IPS DF 6.9 (cell line): ENCODE results near the gene BTK.

Experiments
- DNase-seq: peaks from one replicate; pipeline ENCODE4 v3.0.0-alpha.2; 2013; ENCODE audit warnings: low read depth, low spot score
- H3K27ac ChIP-seq: one replicate; pipeline ENCODE4 v1.5.1; 2013; ENCODE audit warnings: low read length, control low read depth
- H3K27me3 ChIP-seq: 2 replicates; pipeline ENCODE4 v1.6.1; 2013; ENCODE audit warnings: mild to moderate bottlenecking, low read length; ENCODE audit not compliant: control insufficient read depth, insufficient read depth
- H3K36me3 ChIP-seq: 2 replicates; pipeline ENCODE4 v1.6.1; 2013; ENCODE audit warnings: low read length; ENCODE audit not compliant: control insufficient read depth, insufficient read depth
- H3K4me1 ChIP-seq: 2 replicates; pipeline ENCODE4 v1.6.1; 2013; ENCODE audit warnings: low read length; ENCODE audit not compliant: control insufficient read depth, insufficient read depth
- H3K4me3 ChIP-seq: 2 replicates; pipeline ENCODE4 v1.5.1; 2013; ENCODE audit warnings: mild to moderate bottlenecking, low read length
- H3K9me3 ChIP-seq: 2 replicates; pipeline ENCODE4 v1.6.1; 2013; ENCODE audit warnings: low read length, inconsistent platforms; ENCODE audit not compliant: control insufficient read depth, insufficient read depth
- WGBS: extraction: QIAGEN DNeasy Blood & Tissue Kit; methylation state at CpG from one replicate; pipeline ENCODE4 v1.1.7; 2013; ENCODE audit warnings: mixed read lengths, missing lambda C conversion rate; ENCODE audit not compliant: insufficient read length, insufficient coverage; 5-methylcytosine and 5-hydroxymethylcytosine counted together

Gene BTK

DNA sequence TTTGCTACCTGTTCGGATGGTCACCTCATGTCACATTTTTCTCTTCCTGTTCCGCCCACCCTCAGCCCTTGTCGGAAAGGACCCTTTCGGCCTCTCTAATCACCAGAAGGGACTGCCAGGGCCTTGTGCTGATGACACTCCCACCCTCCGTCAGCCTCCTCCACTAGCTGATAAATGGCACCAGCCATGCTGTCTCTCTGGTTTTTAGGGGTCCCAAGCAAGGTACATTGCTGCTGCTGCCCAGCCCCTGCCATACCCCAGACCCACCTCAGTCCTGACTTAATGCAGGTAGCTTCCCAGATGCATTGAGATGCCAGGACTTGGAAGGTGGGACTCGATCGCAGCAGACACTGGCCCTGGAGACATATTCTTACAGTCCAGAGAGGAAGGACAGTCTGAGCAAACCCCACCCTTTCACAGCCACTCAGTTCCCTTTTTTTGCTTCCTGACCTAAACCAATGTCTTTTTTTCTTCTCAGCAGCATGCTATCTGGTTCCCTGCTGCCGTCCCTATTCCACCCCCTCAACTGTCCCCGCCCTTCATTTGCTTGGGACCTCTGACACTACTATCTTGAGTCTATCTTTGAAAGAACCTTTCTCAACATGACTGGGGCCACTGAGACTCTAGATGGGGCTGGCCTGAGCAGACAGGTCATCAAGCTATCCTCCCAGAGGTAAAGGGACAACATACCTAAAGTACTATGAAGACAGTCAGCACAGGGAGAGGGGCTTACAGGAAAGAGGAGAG is at the start of gene BTK:
Gene BTK (minus strand): TSS at position 397 of the 747 bp plus-strand sequence. CDS start 10,907 bp downstream, outside the sequence.
- Histone ChIP-seq H3K36me3 (no peaks in the 10 kb centered on the region), H3K4me3 (no peak within 1 kb of the TSS), H3K9me3 (no peaks in the 10 kb centered on the region), H3K4me1 (no peaks in the 10 kb centered on the region), H3K27ac (no peak within 1 kb of the TSS), H3K27me3 (no peaks in the 10 kb centered on the region)
- WGBS, result no CpG with 5 or more reads among the region's 9 CpGs
- DNase-seq, result no peak

DNA sequence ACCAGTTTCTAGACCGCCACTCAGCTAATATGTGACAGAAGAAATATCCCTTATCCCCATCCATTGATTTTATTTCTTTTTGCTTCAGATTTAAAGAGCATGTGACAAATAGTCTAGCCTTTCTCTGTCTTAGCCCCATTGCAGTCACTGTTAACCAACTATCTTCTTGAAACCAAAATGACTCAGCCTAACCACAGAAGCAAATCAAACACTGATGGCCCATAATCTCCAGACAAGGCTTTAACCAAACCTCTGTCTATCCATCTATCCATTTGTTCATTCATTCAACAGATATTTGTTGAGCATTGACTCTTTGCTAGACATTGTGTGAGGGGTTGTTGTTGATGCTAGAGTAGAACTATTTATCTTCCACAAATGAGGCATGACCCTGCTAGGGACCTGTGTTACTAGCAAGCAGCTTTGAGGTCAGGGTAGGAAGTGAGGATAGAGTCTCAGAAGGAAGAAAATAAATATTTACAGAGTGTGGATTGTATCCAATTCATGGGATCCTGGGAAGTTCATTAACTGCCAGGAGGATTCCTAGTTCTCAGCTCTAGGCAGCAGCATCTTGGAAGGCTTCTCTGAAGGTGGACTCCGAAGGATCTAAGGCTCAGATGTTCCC is 44.6 kb upstream of the BTK start:
- H3K36me3 ChIP-seq, result no peaks in the 10 kb centered on the region
- DNase-seq, result no peak
- no peaks in the 10 kb centered on the region for H3K4me1 ChIP-seq
- no peak overlapping the region for H3K4me3 ChIP-seq
- no peaks in the 10 kb centered on the region for H3K27me3 ChIP-seq
- H3K9me3 ChIP-seq, result no peaks in the 10 kb centered on the region
- no CpG with 5 or more reads among the region's 2 CpGs for WGBS
- no peak overlapping the region for H3K27ac ChIP-seq

DNA sequence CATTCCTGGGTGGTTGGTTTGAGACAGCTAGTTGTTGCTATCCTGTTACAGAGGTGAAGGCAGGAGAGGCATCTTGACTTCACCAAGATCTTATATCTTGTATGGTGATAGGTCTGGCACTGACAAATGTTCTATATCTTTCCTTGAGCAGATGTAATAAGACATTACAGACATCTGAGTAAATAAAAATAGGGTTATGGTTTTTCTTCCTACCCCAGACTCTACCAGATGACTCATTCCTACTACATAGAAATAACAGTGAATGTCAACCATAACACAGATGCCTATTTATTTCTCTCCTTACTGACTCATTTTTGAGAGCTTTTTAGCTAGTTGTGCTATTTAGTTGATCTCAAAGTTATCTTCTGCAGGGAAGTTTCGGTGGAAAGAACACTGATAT is 43.9 kb upstream of the BTK start:
- Histone ChIP-seq H3K27ac (no peak overlapping the region), H3K9me3 (no peaks in the 10 kb centered on the region), H3K36me3 (no peaks in the 10 kb centered on the region), H3K4me1 (no peaks in the 10 kb centered on the region), H3K27me3 (no peaks in the 10 kb centered on the region), H3K4me3 (no peak overlapping the region)
- no peak for DNase-seq
- no CpG with 5 or more reads among the region's 1 CpG for WGBS

DNA sequence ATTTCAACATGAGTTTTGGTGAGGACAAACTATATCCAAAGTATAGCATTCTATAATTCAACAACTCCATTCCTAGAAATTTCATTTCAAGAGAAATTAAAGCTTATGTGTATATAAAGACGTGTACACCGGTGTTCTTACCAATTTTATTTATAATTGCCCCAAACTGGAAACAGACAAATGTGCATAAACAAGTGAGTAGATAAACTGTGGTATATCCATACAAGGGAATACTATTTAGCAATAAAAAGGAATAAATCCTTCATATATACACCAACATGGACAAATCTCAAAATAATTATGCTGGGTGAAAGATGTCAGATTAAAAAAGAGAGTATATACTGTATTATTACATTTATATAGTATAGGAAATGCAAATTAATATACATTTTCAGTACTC is 42.0 kb upstream of the BTK start:
- WGBS, result no CpG with 5 or more reads among the region's 2 CpGs
- no peaks in the 10 kb centered on the region; the same call in 1 of the 2 replicates for H3K36me3 ChIP-seq

DNA sequence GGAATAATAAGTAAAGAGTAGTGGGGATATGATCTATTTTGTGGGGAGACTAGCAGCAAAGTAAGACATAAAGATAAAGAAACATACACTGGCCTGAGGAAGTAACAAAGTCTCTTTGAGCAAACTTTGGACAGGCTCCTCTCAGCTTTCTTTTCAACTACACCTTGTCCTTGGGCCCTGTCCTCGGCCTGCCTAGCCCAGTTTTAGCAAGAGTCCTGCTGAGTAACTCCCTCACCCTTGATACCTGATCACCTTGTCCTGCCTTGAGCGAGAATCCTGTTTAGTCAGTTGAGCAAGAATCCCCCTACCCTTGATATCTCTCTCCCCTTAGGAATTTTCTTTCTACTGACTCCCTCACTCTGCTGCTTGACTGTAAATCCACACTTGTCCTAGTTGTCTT is 33.5 kb upstream of the BTK start:
- H3K9me3 ChIP-seq, result no peaks in the 10 kb centered on the region
- no peak overlapping the region for H3K27ac ChIP-seq
- no peaks in the 10 kb centered on the region; the same call in 1 of the 2 replicates for H3K36me3 ChIP-seq
- no peak overlapping the region for H3K4me3 ChIP-seq
- WGBS, result no CpG with 5 or more reads among the region's 2 CpGs
- no peaks in the 10 kb centered on the region for H3K27me3 ChIP-seq
- DNase-seq, result no peak
- H3K4me1 ChIP-seq, result peaks cover 2% of the 10 kb centered on the region; the same call in 1 of the 2 replicates

More for the DNA sequence above, 42.0 kb upstream of the BTK start:
- Histone ChIP-seq H3K4me3 (no peak overlapping the region), H3K9me3 (no peaks in the 10 kb centered on the region), H3K4me1 (no peaks in the 10 kb centered on the region), H3K27ac (no peak overlapping the region), H3K27me3 (no peaks in the 10 kb centered on the region)
- no peak for DNase-seq

DNA sequence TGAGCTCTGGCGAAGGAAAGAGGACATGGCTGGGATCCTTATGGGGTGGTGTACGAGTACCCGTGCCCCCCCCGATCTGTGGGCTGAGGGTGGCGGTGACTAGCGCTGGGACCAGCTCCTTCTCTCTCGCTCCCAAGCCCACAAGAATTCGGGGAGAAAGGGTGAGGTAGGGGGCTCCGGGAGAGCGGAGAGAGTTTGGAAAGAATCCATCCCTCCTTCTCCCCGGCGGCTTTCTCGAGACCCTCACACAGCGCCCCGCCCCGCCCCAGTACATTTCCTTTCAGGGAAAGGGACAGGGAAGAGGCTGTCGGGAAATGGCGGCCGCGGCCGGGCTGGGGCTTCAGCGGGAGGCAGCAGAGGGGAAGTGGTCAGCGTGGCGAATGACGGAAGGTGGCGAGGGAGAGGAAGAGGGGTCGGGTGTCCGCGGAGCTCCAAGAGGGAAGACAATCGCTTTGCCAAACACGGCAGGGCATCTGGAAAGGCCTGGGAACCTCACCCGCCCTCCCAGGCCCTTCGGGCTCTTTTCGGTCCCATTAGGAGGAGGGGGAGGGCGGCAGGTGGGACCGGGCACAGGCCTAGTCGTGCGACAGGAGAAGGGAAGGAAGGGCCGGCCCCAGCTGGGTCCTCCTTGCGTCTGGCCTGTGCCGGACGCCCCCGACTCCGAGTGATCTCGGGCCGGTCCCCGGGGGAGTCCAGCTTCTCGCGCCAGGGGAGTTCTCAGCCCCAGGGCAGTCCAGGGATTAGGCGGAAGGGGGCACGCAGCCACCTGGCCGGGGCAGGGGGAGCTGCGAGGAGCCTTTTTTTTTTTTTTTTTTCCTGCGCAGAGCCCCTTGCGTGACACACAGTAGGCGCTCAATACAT is 32.2 kb upstream of the BTK start:
- no peaks in the 10 kb centered on the region for H3K9me3 ChIP-seq
- WGBS, result no CpG with 5 or more reads among the region's 56 CpGs

DNA sequence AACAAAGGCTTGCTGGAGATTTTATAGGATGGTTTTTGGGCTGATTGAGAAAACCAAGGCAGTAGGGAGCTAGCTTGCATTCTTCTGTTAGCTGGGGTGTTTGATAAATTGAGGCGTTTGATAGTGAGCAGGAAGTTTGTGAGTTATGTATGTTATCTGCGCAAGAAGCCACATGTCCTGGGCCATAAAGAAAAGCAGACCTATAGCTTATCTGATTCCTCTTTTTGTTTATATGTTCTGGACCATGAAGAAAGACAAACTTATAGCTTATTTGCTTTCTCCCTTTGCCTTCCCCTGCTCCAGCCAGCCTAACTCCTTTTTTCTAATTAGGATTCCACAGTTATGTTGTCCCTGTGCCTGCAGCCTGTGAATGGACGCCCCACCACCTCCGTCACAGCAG is 31.2 kb upstream of the BTK start:
- Histone ChIP-seq H3K4me1 (peaks cover 2% of the 10 kb centered on the region; the same call in 1 of the 2 replicates), H3K36me3 (peaks cover 4% of the 10 kb centered on the region; the same call in 1 of the 2 replicates), H3K4me3 (no peak overlapping the region), H3K27ac (no peak overlapping the region), H3K9me3 (no peaks in the 10 kb centered on the region), H3K27me3 (no peaks in the 10 kb centered on the region)
- WGBS, result no CpG with 5 or more reads among the region's 4 CpGs
- no peak for DNase-seq

More for the DNA sequence above, 32.2 kb upstream of the BTK start:
- Histone ChIP-seq H3K4me3 (peak overlapping the region; percentile 51; the same call in 1 of the 2 replicates), H3K4me1 (peaks cover 2% of the 10 kb centered on the region; the same call in 1 of the 2 replicates), H3K27me3 (no peaks in the 10 kb centered on the region), H3K27ac (no peak overlapping the region), H3K36me3 (no peaks in the 10 kb centered on the region)
- no peak for DNase-seq

DNA sequence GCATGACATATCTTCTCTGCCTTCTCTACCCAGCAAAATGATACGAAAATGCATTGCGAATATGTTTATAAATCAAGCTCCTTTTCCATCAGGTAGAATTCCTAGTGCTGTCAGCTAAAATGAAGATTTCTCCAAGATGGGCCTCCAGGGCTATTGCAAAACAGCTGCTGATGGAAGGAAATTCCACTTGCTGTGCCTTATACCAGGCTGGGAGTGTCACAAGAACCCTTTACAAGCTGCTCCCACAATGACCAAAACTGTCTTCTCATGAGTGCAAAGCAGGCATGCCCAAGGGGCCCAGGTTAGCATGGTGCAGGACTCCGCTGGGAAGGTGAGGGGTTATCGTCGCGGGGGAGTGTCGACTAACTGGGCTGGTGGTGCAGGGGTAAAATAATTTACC is 30.7 kb upstream of the BTK start:
- Histone ChIP-seq H3K4me1 (peaks cover 2% of the 10 kb centered on the region; the same call in 1 of the 2 replicates), H3K27ac (no peak overlapping the region), H3K4me3 (no peak overlapping the region), H3K9me3 (no peaks in the 10 kb centered on the region), H3K36me3 (peaks cover 8% of the 10 kb centered on the region; the same call in 1 of the 2 replicates), H3K27me3 (no peaks in the 10 kb centered on the region)
- DNase-seq, result no peak
- WGBS, result no CpG with 5 or more reads among the region's 7 CpGs

DNA sequence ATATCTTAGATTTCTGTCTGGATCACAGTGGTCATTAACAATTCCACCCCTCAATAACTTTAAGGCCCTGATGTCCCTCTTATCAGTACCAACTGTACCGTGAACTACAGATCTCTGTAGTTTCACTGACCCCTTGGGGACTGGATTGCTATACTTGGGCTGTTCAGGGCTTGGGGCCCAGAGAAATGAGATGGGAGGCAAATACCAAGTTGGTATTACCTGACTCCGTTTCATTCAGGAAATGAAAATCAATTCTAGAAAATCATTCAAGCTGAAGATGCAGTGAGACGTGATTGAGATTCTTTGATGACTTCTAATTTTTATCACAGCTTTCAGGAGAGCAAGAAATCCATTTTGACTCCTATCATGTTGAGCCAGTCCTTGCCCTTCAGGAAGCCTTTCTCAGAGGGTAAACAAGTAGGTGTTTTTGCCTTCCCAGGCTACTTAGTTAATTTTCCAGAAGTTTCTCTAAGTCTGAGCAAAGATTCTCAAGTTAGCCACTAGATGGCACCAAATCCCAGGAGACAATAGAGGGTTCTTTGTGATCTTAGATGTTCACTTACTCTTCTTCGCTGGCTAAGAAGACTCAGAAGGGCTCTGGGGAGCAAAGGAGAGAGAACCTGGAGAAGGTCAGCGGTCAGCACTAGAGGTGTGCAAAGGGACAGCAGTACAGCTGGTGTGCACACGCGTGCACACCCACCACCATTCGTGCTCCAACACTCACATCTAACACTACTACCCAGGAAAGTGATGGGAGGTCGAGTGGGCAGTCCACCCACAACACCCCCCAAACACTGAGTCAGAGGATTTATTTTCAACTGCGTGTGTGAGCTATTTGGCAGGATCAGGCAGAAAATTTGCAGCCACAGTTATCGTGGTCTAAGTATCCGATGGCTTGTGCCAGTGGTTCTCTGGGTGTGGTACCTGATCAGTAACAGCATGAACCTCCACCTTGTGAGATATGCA is 29.5 kb upstream of the BTK start:
- no CpG with 5 or more reads among the region's 12 CpGs for whole genome bisulfite sequencing
- Histone ChIP-seq H3K27ac (no peak overlapping the region), H3K9me3 (no peaks in the 10 kb centered on the region), H3K27me3 (no peaks in the 10 kb centered on the region), H3K36me3 (peaks cover 8% of the 10 kb centered on the region; the same call in 1 of the 2 replicates), H3K4me1 (peaks cover 2% of the 10 kb centered on the region; the same call in 1 of the 2 replicates), H3K4me3 (no peak overlapping the region)
- no peak for DNase-seq
